Left ventricle myocardium inferior (tissue), 1 donor: Measurements from ENCODE around the gene RIMS3. TPM values are rescaled to one million over a fixed set of nuclear protein-coding genes. Genes with fewer than 3 reads are reported as not detected.
A peak's percentile ranks its signal among the peaks of the same experiment; 100 is the strongest.
"Not testable (repeated sequence)": the region's sequence is repeated elsewhere in the genome, so short reads cannot be mapped to it uniquely, and the experiment has no call there.

ENCODE experiments used
- DNase-seq: peaks from one replicate; pipeline ENCODE4 v3.0.0-alpha.2; 2020
- H3K27ac ChIP-seq: fragments of 200-600 bp; replicated peaks from 2 replicates; pipeline ENCODE4 v1.8.0; 2021
- H3K27me3 ChIP-seq: fragments of 200-600 bp; 2 replicates; pipeline ENCODE4 v1.8.0; 2021; ENCODE audit warnings: low read depth
- H3K36me3 ChIP-seq: fragments of 200-600 bp; 2 replicates; pipeline ENCODE4 v1.8.0; 2021
- H3K4me1 ChIP-seq: fragments of 200-600 bp; 2 replicates; pipeline ENCODE4 v1.8.0; 2021
- H3K4me3 ChIP-seq: fragments of 200-600 bp; 2 replicates; pipeline ENCODE4 v1.8.0; 2021; ENCODE audit warnings: mild to moderate bottlenecking, moderate library complexity
- H3K9me3 ChIP-seq: fragments of 200-600 bp; replicated peaks from 2 replicates; pipeline ENCODE4 v1.8.0; 2021
- intact Hi-C: fragments of 100-400 bp; cut with micrococcal nuclease; formaldehyde crosslinking; loops from one replicate; pipeline ENCODE4 v1.11.0; 2022
- total RNA-seq: library from RNA; stranded (reverse); fragmentation: NEBNext Ultra II Directional; extraction: Animal tissue kit (Norgen Biotek cat#: 25700); gene quantifications from one replicate; pipeline ENCODE4 v1.2.1, GENCODE V29; 2021
- TF ChIP-seq, protein P1 (sequence below): fragments of 200-600 bp; IDR thresholded peaks from 2 replicates; pipeline ENCODE4 v1.8.0; 2021; ENCODE audit warnings: antibody characterized with exemption, mild to moderate bottlenecking, borderline replicate concordance
- donor health status: DM: no; HTN: yes; CAD: no; lungs with severe emphysema.

Gene RIMS3
- total RNA-seq, 1 donor from 2014 or later, result 0.74 TPM

DNA sequence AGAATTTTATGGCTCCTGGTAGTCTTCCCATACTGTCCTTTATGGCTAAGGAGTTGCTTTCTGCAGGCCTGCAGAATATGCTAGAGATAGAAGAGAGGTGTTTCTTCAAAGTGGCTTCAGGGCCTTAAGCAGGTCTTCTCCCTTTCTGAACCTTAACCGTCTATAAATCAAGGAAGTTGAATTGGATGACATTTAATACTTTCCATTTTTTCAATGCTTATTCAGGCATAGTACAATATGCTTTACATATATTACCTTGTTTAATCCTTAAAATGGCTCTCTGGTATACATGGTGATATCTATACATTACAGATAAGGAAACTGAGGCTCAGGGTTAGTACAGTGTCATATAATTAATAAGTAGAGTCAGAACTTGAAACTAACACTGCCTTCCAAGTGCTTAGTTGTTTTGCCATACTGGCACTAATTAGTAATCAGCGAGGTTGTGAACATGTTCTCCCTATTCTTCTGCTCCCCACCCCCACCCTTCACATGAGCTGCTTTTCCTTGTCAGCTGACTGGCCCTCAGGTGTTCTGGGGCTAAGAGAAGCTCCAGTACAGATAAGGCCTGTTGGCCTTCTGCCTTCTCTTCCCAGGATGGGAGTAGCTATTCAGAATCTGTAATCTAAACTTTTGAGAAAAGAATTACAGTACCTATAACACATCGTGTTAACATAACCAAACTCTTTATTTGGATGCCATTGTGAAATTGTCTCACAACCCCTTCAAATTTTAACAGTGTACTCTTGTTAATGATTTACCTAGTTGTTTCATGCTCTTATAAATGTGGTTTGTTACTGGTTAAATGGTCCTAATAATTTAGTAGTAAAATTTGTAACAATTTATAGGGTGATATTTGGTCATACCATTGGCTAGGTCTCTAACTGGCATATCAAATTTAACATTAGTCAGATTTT, 39.6 kb upstream of the RIMS3 start:
- H3K36me3 ChIP-seq, result no peaks in the 10 kb centered on the region
- H3K9me3 ChIP-seq, result no peaks in the 10 kb centered on the region
- peaks cover 67% of the 10 kb centered on the region for H3K4me1 ChIP-seq
- TF ChIP-seq, protein P1, sequence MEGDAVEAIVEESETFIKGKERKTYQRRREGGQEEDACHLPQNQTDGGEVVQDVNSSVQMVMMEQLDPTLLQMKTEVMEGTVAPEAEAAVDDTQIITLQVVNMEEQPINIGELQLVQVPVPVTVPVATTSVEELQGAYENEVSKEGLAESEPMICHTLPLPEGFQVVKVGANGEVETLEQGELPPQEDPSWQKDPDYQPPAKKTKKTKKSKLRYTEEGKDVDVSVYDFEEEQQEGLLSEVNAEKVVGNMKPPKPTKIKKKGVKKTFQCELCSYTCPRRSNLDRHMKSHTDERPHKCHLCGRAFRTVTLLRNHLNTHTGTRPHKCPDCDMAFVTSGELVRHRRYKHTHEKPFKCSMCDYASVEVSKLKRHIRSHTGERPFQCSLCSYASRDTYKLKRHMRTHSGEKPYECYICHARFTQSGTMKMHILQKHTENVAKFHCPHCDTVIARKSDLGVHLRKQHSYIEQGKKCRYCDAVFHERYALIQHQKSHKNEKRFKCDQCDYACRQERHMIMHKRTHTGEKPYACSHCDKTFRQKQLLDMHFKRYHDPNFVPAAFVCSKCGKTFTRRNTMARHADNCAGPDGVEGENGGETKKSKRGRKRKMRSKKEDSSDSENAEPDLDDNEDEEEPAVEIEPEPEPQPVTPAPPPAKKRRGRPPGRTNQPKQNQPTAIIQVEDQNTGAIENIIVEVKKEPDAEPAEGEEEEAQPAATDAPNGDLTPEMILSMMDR, result no peak
- H3K27me3 ChIP-seq, result no peaks in the 10 kb centered on the region
- no peak overlapping the region for H3K4me3 ChIP-seq
- intact Hi-C loops, result no loop called here
- H3K27ac ChIP-seq, result peak overlapping the region; percentile 51
- no peak for DNase-seq

DNA sequence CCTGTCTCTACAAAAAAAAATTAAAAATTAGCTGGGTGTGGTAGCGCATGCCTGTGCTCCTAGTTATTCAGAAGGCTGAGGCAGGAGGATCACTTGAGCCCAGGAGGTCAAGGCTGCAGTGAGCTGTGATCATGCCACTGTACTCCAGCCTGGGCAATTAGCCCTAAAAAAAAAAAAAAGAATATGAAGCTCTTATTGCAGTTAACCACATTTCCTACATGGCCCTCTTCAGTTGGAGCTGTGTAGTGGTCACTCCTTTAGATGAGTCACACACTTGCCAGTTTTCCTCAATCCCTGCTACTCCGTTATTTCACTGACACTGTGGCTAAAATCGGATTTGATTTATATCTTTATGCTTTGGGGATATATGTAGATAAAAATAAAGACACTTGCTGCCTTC, 37.8 kb upstream of the RIMS3 start:
- Histone ChIP-seq H3K27ac (no peak overlapping the region), H3K9me3 (no peaks in the 10 kb centered on the region), H3K4me1 (peaks cover 68% of the 10 kb centered on the region), H3K4me3 (no peak overlapping the region), H3K27me3 (no peaks in the 10 kb centered on the region), H3K36me3 (no peaks in the 10 kb centered on the region)
- intact Hi-C loops, result no loop called here
- DNase-seq, result no peak
- TF ChIP-seq, protein P1, result no peak

DNA sequence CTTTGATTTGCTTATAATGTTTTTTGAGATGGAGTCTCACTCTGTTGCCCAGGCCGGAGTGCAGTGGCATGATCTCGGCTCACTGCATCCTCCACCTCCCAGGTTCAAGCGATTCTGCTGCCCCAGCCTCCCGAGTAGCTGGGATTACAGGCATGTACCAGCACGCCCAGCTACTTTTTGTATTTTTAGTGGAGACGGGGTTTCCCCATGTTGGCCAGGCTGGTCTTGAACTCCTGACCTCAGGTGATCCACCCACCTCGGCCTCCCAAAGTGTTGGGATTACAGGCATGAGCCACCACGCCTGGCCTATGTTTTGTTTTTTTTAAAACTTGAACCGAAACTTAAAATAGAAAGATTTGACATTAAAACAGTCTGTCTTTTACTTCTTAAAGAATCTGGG, 37.3 kb upstream of the RIMS3 start:
- H3K4me3 ChIP-seq, H3K27ac ChIP-seq, H3K36me3 ChIP-seq, DNase-seq, intact Hi-C loops, H3K27me3 ChIP-seq, H3K9me3 ChIP-seq: not testable (repeated sequence)
- H3K4me1 ChIP-seq, result peaks cover 64% of the 10 kb centered on the region

DNA sequence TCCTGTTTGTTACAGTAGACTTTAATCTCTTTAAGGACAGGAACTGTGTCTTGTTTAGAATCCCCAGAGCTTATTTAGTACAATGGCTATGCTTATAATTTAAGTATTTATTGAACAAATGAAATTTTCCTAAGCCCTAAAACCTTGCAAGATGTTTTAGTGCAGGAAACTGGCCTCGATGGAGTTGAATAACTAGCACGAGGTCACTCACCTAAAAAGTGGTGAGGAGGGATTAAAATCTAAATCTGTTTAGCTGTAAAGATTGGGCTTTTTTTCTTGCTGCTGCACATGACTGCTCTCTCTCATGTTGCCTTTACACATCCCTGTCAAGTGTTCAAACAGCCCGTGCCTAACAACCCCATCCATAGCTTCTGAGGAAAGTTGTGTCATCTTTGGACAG, 36.2 kb upstream of the RIMS3 start:
- Histone ChIP-seq H3K9me3 (no peaks in the 10 kb centered on the region), H3K27me3 (no peaks in the 10 kb centered on the region), H3K27ac (no peak overlapping the region), H3K4me3 (no peak overlapping the region), H3K4me1 (peaks cover 75% of the 10 kb centered on the region), H3K36me3 (no peaks in the 10 kb centered on the region)
- intact Hi-C loops, result no loop called here
- TF ChIP-seq, protein P1, result no peak
- no peak for DNase-seq

DNA sequence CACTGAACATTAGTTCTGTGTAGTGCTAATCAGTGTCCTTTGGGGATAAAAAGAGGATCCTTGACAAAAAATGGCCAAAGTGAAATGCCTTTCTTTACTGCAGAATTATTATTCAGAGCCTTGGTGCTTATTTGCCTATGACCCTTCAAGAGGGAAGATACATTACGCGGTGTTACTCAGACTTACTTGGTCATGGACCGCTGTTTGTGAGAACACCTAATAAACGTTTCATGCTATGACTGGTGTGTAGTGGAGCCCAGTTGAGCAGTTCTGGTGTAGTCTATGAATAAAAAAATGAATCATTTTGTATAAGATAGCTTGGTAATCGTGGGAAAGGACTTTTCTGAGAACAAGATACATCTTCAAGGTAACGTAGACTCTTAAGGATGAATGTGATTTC, 34.3 kb upstream of the RIMS3 start:
- Histone ChIP-seq H3K36me3 (no peaks in the 10 kb centered on the region), H3K27ac (no peak overlapping the region), H3K4me3 (no peak overlapping the region), H3K9me3 (no peaks in the 10 kb centered on the region), H3K27me3 (no peaks in the 10 kb centered on the region), H3K4me1 (peaks cover 80% of the 10 kb centered on the region)
- intact Hi-C loops, result no loop called here
- DNase-seq, result no peak
- TF ChIP-seq, protein P1, result no peak

DNA sequence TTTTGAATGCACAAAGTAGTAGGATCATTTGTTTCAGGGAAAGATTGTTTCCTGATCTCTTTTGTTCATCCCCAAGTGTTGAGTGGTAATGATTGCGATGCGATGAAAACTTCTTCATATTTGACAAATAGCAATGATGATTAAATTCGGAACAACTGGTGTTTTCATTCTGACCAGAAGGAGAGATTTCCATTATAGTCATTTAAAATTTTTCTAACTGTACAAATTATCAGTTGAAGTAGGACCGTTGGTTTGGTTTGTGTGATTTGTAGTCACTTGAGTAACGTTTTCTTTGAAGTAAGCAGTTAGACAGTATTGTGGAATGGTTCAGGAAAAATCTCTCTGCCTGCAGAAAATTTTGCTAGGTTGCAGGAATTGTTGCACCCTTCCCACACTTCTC, 32.0 kb upstream of the RIMS3 start:
- Histone ChIP-seq H3K36me3 (no peaks in the 10 kb centered on the region), H3K4me1 (peaks cover 79% of the 10 kb centered on the region), H3K4me3 (no peak overlapping the region), H3K27ac (no peak overlapping the region), H3K9me3 (no peaks in the 10 kb centered on the region), H3K27me3 (no peaks in the 10 kb centered on the region)
- no peak for DNase-seq
- intact Hi-C loops, result no loop called here
- TF ChIP-seq, protein P1, result no peak
